Measurements from ENCODE around the gene BSG.
"Not testable (repeated sequence)": the region's sequence is repeated elsewhere in the genome, so short reads cannot be mapped to it uniquely, and the experiment has no call there.

Gene BSG

GRCh38 chr19:572743-573518 lies 535 bp downstream of the BSG start:
- DNase-seq (ENCODE audit: low read depth), result no peak

- DNase-seq (ENCODE audit: low read depth), result no peak
These were observed 1.1 kb downstream of the BSG start for GRCh38 chr19:573519-573825.

GRCh38 chr19:574658-575526 lies 2.5 kb downstream of the BSG start:
- DNase-seq (ENCODE audit: low read depth), result no peak

GRCh38 chr19:575527-576506 lies 3.4 kb downstream of the BSG start:
- DNase-seq (ENCODE audit: low read depth), result no peak

GRCh38 chr19:576768-577438 lies 4.5 kb downstream of the BSG start:
- no peak for DNase-seq (ENCODE audit: low read depth)

- no peak for DNase-seq (ENCODE audit: low read depth)
These were observed 5.3 kb downstream of the BSG start for GRCh38 chr19:577439-578392.

GRCh38 chr19:579111-579841 lies 6.9 kb downstream of the BSG start:
- no peak for DNase-seq (ENCODE audit: low read depth)

- DNase-seq (ENCODE audit: low read depth), result no peak
These were observed 7.4 kb downstream of the BSG start for GRCh38 chr19:579842-580155.

GRCh38 chr19:580274-580835 lies 8.0 kb downstream of the BSG start:
- DNase-seq (ENCODE audit: low read depth), result no peak

GRCh38 chr19:581399-582111 lies 9.2 kb downstream of the BSG start:
- DNase-seq (ENCODE audit: low read depth), result no peak

- DNase-seq (ENCODE audit: low read depth), result no peak
These were observed 10.3 kb downstream of the BSG start for GRCh38 chr19:582497-583197.

- DNase-seq (ENCODE audit: low read depth), result no peak
These were observed 11.0 kb downstream of the BSG start for GRCh38 chr19:583198-583967.

GRCh38 chr19:583968-584239 lies 11.5 kb downstream of the BSG start:
- no peak for DNase-seq (ENCODE audit: low read depth)

GRCh38 chr19:584240-585001 lies 12.0 kb downstream of the BSG start:
- DNase-seq (ENCODE audit: low read depth), result peak; percentile 38

GRCh38 chr19:585146-585545 lies 12.8 kb downstream of the BSG start:
- DNase-seq (ENCODE audit: low read depth), result not testable (repeated sequence)

GRCh38 chr19:585551-586110 lies 13.2 kb downstream of the BSG start:
- no peak for DNase-seq (ENCODE audit: low read depth)

Data from stimulated activated CD8-positive, alpha-beta memory T cell treated with anti-CD3 and anti-CD28 coated beads, Interleukin-12 subunit alpha, Interleukin-12 subunit beta, amount 100 ng/mL, for 4 hours (primary cell).